Gastrocnemius medialis (tissue), 4 donors: ENCODE data around the gene FGD4. TPM values are rescaled to one million over a fixed set of nuclear protein-coding genes. Genes with fewer than 3 reads are reported as not detected.
"Not testable (repeated sequence)": the region's sequence is repeated elsewhere in the genome, so short reads cannot be mapped to it uniquely, and the experiment has no call there.

Experiments used
- ATAC-seq, 2 donors: fragments of 150-250 bp; one replicate each; pipeline ENCODE4 v1.9.1; 2016
- DNase-seq, 2 donors: peaks; one replicate each; pipeline ENCODE4 v3.0.0-alpha.2; 2019
- H3K27ac ChIP-seq, 4 donors: fragments of 200-600 bp; sonication (generic); 1 replicate in 1 of 4; 2 replicates in 3 of 4; pipeline ENCODE4 v1.5.1; 2016 to 2018; ENCODE audit warnings: mild to moderate bottlenecking in 2 of 4, moderate library complexity in 1 of 4
- H3K27me3 ChIP-seq, 3 donors: fragments of 200-600 bp; sonication (generic) in 2 of 3; 1 replicate in 1 of 3; 2 replicates in 2 of 3; pipeline versions ENCODE4 v1.5.1 to v1.6.0; 2016 to 2019; ENCODE audit warnings: mild to moderate bottlenecking in 1 of 3, moderate library complexity in 1 of 3
- H3K36me3 ChIP-seq, 2 donors: fragments of 200-600 bp; sonication (generic) in 1 of 2; one replicate each; pipeline ENCODE4 v1.5.1; 2017 to 2018
- H3K4me1 ChIP-seq, 2 donors: fragments of 200-600 bp; sonication (generic) in 1 of 2; one replicate each; pipeline ENCODE4 v1.5.1; 2016 to 2017; ENCODE audit warnings: mild to moderate bottlenecking in 2 of 2
- H3K4me3 ChIP-seq, 4 donors: fragments of 200-600 bp; sonication (generic) in 3 of 4; 1 replicate in 1 of 4; 2 replicates in 3 of 4; pipeline ENCODE4 v1.5.1; 2016 to 2019; ENCODE audit warnings: mild to moderate bottlenecking in 2 of 4
- H3K9me3 ChIP-seq, 3 donors: fragments of 200-600 bp; sonication (generic) in 2 of 3; 1 replicate in 1 of 3; 2 replicates in 2 of 3; pipeline ENCODE4 v1.5.1; 2016 to 2019
- POLR2A ChIP-seq, 2 donors: fragments of 450-650 bp; IDR thresholded peaks; one replicate each; pipeline ENCODE4 v1.6.1; 2017; ENCODE audit warnings: antibody characterized with exemption in 2 of 2, mild to moderate bottlenecking in 2 of 2, moderate library complexity in 2 of 2
- in situ Hi-C, 4 donors: fragments of 200-750 bp; cut with MboI; loops; one replicate each; pipeline versions ENCODE4 v1.15.0 to v1.8.0; 2017; ENCODE audit warnings: low sequenced_read_pairs in 4 of 4
- intact Hi-C: fragments of 100-400 bp; cut with DNase I; formaldehyde crosslinking; loops from one replicate; pipeline ENCODE4 v1.15.1; 2023; ENCODE audit warnings: low total_unique reads
- total RNA-seq, 4 donors: library from RNA; depleted of rRNA; stranded (reverse); fragments of >200 nt; gene quantifications; one replicate each; pipeline versions ENCODE4 v1.1.0 to v1.2.3, GENCODE V29; 2016
- TF ChIP-seq, protein P1 (sequence below), 5 experiments: fragments of 450-650 bp in 3 of 5; fragments of 200-600 bp in 2 of 5; sonication (generic) in 2 of 5; IDR thresholded peaks in 4 of 5; conservative IDR thresholded peaks in 1 of 5; 1 replicate in 4 of 5; 2 replicates in 1 of 5; pipeline ENCODE4 v1.5.1; 2016 to 2019; ENCODE audit warnings: antibody characterized with exemption in 5 of 5, mild to moderate bottlenecking in 3 of 5, moderate library complexity in 3 of 5

The FGD4 gene
- total RNA-seq, 4 donors from 2014 or later, result 18.8 to 60.3 (median 40.8) TPM

DNA sequence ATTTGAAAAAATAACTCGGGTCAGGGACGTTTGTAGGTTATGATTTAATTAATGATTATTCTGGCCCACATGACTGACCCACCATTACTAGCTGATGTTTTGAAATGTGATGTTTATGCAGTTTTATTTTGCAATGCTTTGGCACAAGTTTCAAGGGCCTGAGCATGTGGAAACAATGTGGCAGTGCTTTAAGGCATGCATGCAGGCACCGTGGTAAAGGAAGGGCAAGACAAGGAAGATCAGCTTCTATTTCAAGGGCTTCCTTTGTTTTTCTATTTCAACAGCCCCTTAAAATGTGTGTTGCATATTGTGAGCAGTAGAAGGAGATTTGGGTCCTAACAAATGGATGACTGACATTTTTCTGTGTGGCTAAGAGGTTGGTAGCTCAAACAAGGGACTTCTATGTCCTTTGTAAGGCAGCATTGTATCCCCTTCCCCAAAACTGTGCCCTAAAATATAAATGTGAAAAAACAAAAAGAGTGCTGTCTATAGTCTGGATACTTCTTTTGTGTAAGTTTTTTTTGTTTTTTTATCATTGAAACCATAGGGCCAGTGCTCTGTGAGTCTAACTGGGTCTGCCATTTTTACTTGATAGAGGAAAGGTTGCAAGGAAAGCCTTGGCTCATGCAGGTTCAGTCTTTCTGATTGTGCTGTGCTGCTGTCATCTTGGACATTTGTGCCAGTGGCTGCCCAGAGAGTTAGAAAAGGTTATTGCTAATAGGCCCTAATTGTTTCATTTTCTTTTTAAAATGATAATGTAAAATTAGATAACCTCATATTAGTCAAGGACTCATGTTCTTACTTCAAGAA lies 103.5 kb downstream of the FGD4 start:
- peaks cover 72% of the 10 kb centered on the region in 2 donors for H3K4me1 ChIP-seq
- no peaks in the 10 kb centered on the region for H3K36me3 ChIP-seq
- H3K4me3 ChIP-seq, result peak overlapping the region; percentile 44 to 58 (median 54)
- peak; percentile 75 to 86 for ATAC-seq
- in situ Hi-C loops (no loop called here), intact Hi-C loops (no loop called here)
- peak in 1 of 2 donors; percentile 9 for TF ChIP-seq POLR2A (IDR thresholded peaks at IDR 0.05)
- TF ChIP-seq, protein P1, sequence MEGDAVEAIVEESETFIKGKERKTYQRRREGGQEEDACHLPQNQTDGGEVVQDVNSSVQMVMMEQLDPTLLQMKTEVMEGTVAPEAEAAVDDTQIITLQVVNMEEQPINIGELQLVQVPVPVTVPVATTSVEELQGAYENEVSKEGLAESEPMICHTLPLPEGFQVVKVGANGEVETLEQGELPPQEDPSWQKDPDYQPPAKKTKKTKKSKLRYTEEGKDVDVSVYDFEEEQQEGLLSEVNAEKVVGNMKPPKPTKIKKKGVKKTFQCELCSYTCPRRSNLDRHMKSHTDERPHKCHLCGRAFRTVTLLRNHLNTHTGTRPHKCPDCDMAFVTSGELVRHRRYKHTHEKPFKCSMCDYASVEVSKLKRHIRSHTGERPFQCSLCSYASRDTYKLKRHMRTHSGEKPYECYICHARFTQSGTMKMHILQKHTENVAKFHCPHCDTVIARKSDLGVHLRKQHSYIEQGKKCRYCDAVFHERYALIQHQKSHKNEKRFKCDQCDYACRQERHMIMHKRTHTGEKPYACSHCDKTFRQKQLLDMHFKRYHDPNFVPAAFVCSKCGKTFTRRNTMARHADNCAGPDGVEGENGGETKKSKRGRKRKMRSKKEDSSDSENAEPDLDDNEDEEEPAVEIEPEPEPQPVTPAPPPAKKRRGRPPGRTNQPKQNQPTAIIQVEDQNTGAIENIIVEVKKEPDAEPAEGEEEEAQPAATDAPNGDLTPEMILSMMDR (IDR thresholded peaks at IDR 0.05 in 4 of 5, conservative IDR thresholded peaks at IDR 0.05 in 1 of 5), result no peak
- peak; percentile 60 to 70 for DNase-seq
- no peaks in the 10 kb centered on the region for H3K27me3 ChIP-seq
- H3K27ac ChIP-seq, result peak overlapping the region; percentile 84 to 91 (median 87)
- no peaks in the 10 kb centered on the region for H3K9me3 ChIP-seq

DNA sequence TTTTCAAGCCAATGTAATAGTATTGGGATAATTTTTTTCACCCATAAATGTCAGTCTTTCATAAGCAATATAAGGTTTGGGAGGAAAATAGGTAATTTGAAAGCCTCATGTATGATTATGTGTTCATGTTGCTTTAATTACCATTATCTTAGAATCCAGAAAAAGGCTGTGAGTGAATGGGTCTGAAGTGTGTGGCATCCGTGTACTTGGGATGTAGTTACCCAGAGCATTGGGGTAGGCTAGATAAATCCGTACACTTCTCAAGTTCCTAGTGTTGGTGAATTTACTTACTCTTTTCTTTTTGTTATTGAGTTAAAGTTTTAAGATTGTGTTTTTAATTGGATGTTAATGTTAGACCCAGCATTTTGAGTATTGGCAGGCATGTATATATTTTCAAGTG lies 104.4 kb downstream of the FGD4 start:
- intact Hi-C loops (loop anchor here (2.0 kb wide), 1 partner anchor 31 kb away; no protein-coding TSS in a partner anchor), in situ Hi-C loops (no loop called here)
- no peaks in the 10 kb centered on the region for H3K36me3 ChIP-seq
- no peaks in the 10 kb centered on the region for H3K27me3 ChIP-seq
- TF ChIP-seq, protein P1 (IDR thresholded peaks at IDR 0.05 in 4 of 5, conservative IDR thresholded peaks at IDR 0.05 in 1 of 5), result no peak
- no peak for TF ChIP-seq POLR2A (IDR thresholded peaks at IDR 0.05)
- ATAC-seq (no peak), DNase-seq (no peak)
- peak overlapping the region; percentile 44 to 58 (median 54) for H3K4me3 ChIP-seq
- no peaks in the 10 kb centered on the region for H3K9me3 ChIP-seq
- H3K27ac ChIP-seq, result peak overlapping the region; percentile 84 to 91 (median 87)
- H3K4me1 ChIP-seq, result peaks cover 70 to 72% of the 10 kb centered on the region in 2 donors

GRCh38 chr12:32504591-32504990 lies 105.2 kb downstream of the FGD4 start:
- Histone ChIP-seq H3K4me1 (peaks cover 64 to 70% of the 10 kb centered on the region in 2 donors), H3K9me3 (no peaks in the 10 kb centered on the region), H3K27me3 (no peaks in the 10 kb centered on the region), H3K27ac (peak overlapping the region in 3 of 4 donors; percentile 9 to 89 (median 85)), H3K36me3 (no peaks in the 10 kb centered on the region), H3K4me3 (peak overlapping the region; percentile 44 to 58 (median 54))
- in situ Hi-C loops (no loop called here), intact Hi-C loops (loop anchor here (2.0 kb wide), 1 partner anchor 30 kb away; no protein-coding TSS in a partner anchor)
- DNase-seq, result no peak
- ATAC-seq, result no peak
- no peak for TF ChIP-seq POLR2A (IDR thresholded peaks at IDR 0.05)
- TF ChIP-seq, protein P1 (IDR thresholded peaks at IDR 0.05 in 4 of 5, conservative IDR thresholded peaks at IDR 0.05 in 1 of 5), result no peak

GRCh38 chr12:32505067-32505945 lies 105.9 kb downstream of the FGD4 start:
- Histone ChIP-seq H3K27me3 (no peaks in the 10 kb centered on the region), H3K27ac (peak overlapping the region in 3 of 4 donors; percentile 21 to 85 (median 24)), H3K9me3 (no peaks in the 10 kb centered on the region), H3K36me3 (no peaks in the 10 kb centered on the region), H3K4me1 (peaks cover 65 to 72% of the 10 kb centered on the region in 2 donors), H3K4me3 (peak overlapping the region; percentile 34 to 58 (median 50))
- intact Hi-C loops (loop anchor here (2.0 kb wide), 1 partner anchor 29 kb away; no protein-coding TSS in a partner anchor), in situ Hi-C loops (no loop called here)
- TF ChIP-seq, protein P1 (IDR thresholded peaks at IDR 0.05 in 4 of 5, conservative IDR thresholded peaks at IDR 0.05 in 1 of 5), result no peak
- no peak for TF ChIP-seq POLR2A (IDR thresholded peaks at IDR 0.05)
- DNase-seq (no peak), ATAC-seq (no peak)

GRCh38 chr12:32507096-32507941 lies 108.0 kb downstream of the FGD4 start:
- H3K27me3 ChIP-seq, intact Hi-C loops, H3K4me3 ChIP-seq, H3K36me3 ChIP-seq, DNase-seq, ATAC-seq, H3K9me3 ChIP-seq, in situ Hi-C loops: not testable (repeated sequence)
- Histone ChIP-seq H3K27ac (peak overlapping the region in 2 of 4 donors; percentile 27 to 75), H3K4me1 (peaks cover 49 to 67% of the 10 kb centered on the region in 2 donors)
